NT2/D1 (cell line): ENCODE measurements around the gene PSME4.

Experiments
- DNase-seq: peaks from one replicate; pipeline ENCODE4 v3.0.0-alpha.2; 2011; ENCODE audit warnings: low read depth, low spot score
- H3K27me3 ChIP-seq: 2 replicates; pipeline ENCODE4 v1.6.0; 2011; ENCODE audit warnings: mild to moderate bottlenecking; ENCODE audit not compliant: insufficient read length, insufficient read depth
- H3K36me3 ChIP-seq: 2 replicates; pipeline ENCODE4 v1.6.1; 2011; ENCODE audit warnings: mild to moderate bottlenecking, low read length, mixed read lengths; ENCODE audit not compliant: insufficient read depth, insufficient read length
- H3K4me1 ChIP-seq: 2 replicates; pipeline ENCODE4 v1.5.1; 2011; ENCODE audit not compliant: insufficient read depth, insufficient read length
- H3K4me3 ChIP-seq: 2 replicates; pipeline ENCODE4 v1.5.1; 2011; ENCODE audit warnings: low read depth; ENCODE audit not compliant: insufficient read length
- H3K9ac ChIP-seq: 2 replicates; pipeline ENCODE4 v1.6.0; 2011; ENCODE audit warnings: low read depth; ENCODE audit not compliant: insufficient read length
- H3K9me3 ChIP-seq: 2 replicates; pipeline ENCODE4 v1.5.1; 2011; ENCODE audit warnings: mild to moderate bottlenecking, low read length; ENCODE audit not compliant: insufficient read depth
- SUZ12 ChIP-seq: IDR thresholded peaks from 2 replicates; pipeline ENCODE4 v1.6.1; 2011; ENCODE audit not compliant: insufficient read length, insufficient read depth; ENCODE audit errors: extremely low read depth
- YY1 ChIP-seq: IDR thresholded peaks from 2 replicates; pipeline ENCODE4 v1.6.1; 2011; ENCODE audit not compliant: insufficient read length, insufficient read depth
- ZNF274 ChIP-seq: IDR thresholded peaks from 2 replicates; pipeline ENCODE4 v1.6.1; 2011; ENCODE audit warnings: mild to moderate bottlenecking, low read depth, low read length

The PSME4 gene

GRCh38 chr2:54000122-54000521 is 29.3 kb upstream of the PSME4 start:
- Histone ChIP-seq H3K27me3 (no peaks in the 10 kb centered on the region), H3K9ac (no peak overlapping the region), H3K4me3 (no peak overlapping the region), H3K9me3 (no peaks in the 10 kb centered on the region), H3K4me1 (no peaks in the 10 kb centered on the region), H3K36me3 (no peaks in the 10 kb centered on the region)
- TF ChIP-seq ZNF274 (no peak), YY1 (no peak), SUZ12 (no peak)
- no peak for DNase-seq

GRCh38 chr2:53998834-53999233 is 28.0 kb upstream of the PSME4 start:
- Histone ChIP-seq H3K4me1 (no peaks in the 10 kb centered on the region), H3K27me3 (no peaks in the 10 kb centered on the region), H3K9me3 (no peaks in the 10 kb centered on the region), H3K36me3 (no peaks in the 10 kb centered on the region), H3K4me3 (no peak overlapping the region), H3K9ac (no peak overlapping the region)
- TF ChIP-seq ZNF274 (no peak), SUZ12 (no peak), YY1 (no peak)
- no peak for DNase-seq

- TF ChIP-seq YY1 (no peak), SUZ12 (no peak), ZNF274 (no peak)
- no peaks in the 10 kb centered on the region for H3K4me1 ChIP-seq
- no peaks in the 10 kb centered on the region for H3K36me3 ChIP-seq
- H3K4me3 ChIP-seq: no peak overlapping the region
- no peak for DNase-seq
- no peak overlapping the region for H3K9ac ChIP-seq
- no peaks in the 10 kb centered on the region for H3K9me3 ChIP-seq
- no peaks in the 10 kb centered on the region for H3K27me3 ChIP-seq
Measured at GRCh38 chr2:53994818-53995808, 24.3 kb upstream of the PSME4 start.

- DNase-seq: no peak
- H3K4me3 ChIP-seq: no peak overlapping the region
- no peak for TF ChIP-seq SUZ12
- no peak for TF ChIP-seq ZNF274
- no peak for TF ChIP-seq YY1
- H3K4me1 ChIP-seq: no peaks in the 10 kb centered on the region
- H3K9ac ChIP-seq: no peak overlapping the region
- H3K9me3 ChIP-seq: no peaks in the 10 kb centered on the region
- H3K27me3 ChIP-seq: no peaks in the 10 kb centered on the region
- no peaks in the 10 kb centered on the region for H3K36me3 ChIP-seq
Measured at GRCh38 chr2:53991948-53992347, 21.2 kb upstream of the PSME4 start.

- Histone ChIP-seq H3K36me3 (no peaks in the 10 kb centered on the region), H3K4me1 (no peaks in the 10 kb centered on the region), H3K9ac (no peak overlapping the region), H3K4me3 (no peak overlapping the region), H3K9me3 (no peaks in the 10 kb centered on the region), H3K27me3 (no peaks in the 10 kb centered on the region)
- no peak for DNase-seq
- no peak for TF ChIP-seq SUZ12
- no peak for TF ChIP-seq ZNF274
- no peak for TF ChIP-seq YY1
Measured at GRCh38 chr2:53989210-53989862, 18.5 kb upstream of the PSME4 start.

GRCh38 chr2:53987336-53987921 is 16.6 kb upstream of the PSME4 start:
- no peaks in the 10 kb centered on the region for H3K4me1 ChIP-seq
- TF ChIP-seq YY1: no peak
- no peak for TF ChIP-seq SUZ12
- TF ChIP-seq ZNF274: no peak
- no peak overlapping the region for H3K9ac ChIP-seq
- no peaks in the 10 kb centered on the region for H3K9me3 ChIP-seq
- H3K27me3 ChIP-seq: no peaks in the 10 kb centered on the region
- no peak for DNase-seq
- no peak overlapping the region for H3K4me3 ChIP-seq
- H3K36me3 ChIP-seq: no peaks in the 10 kb centered on the region

GRCh38 chr2:53985646-53986045 is 14.9 kb upstream of the PSME4 start:
- Histone ChIP-seq H3K9me3 (no peaks in the 10 kb centered on the region), H3K27me3 (no peaks in the 10 kb centered on the region), H3K36me3 (no peaks in the 10 kb centered on the region), H3K4me3 (no peak overlapping the region), H3K4me1 (no peaks in the 10 kb centered on the region), H3K9ac (no peak overlapping the region)
- no peak for DNase-seq
- TF ChIP-seq ZNF274 (no peak), SUZ12 (no peak), YY1 (no peak)
